Tibial artery (tissue), 4 donors: ENCODE measurements around the gene GPA33.

ENCODE experiments used
- DNase-seq, 2 donors: peaks; one replicate each; pipeline ENCODE4 v3.0.0-alpha.2; 2019
- H3K27ac ChIP-seq, 2 donors: fragments of 200-600 bp; sonication (generic) in 1 of 2; 1 replicate in 1 of 2; 2 replicates in 1 of 2; pipeline ENCODE4 v1.5.1; 2018 to 2019; ENCODE audit warnings: mild to moderate bottlenecking in 1 of 2
- H3K27me3 ChIP-seq, 2 donors: fragments of 200-600 bp; sonication (generic) in 1 of 2; one replicate each; pipeline versions ENCODE4 v1.5.1 to v1.6.0; 2016 to 2019
- H3K36me3 ChIP-seq, 3 donors: fragments of 200-600 bp; sonication (generic) in 2 of 3; one replicate each; pipeline ENCODE4 v1.5.1; 2016 to 2019; ENCODE audit warnings: mild to moderate bottlenecking in 2 of 3
- H3K4me1 ChIP-seq, 4 donors: fragments of 200-600 bp; sonication (generic) in 2 of 4; 1 replicate in 3 of 4; 2 replicates in 1 of 4; pipeline ENCODE4 v1.5.1; 2016 to 2019
- H3K4me3 ChIP-seq, 2 donors: fragments of 200-600 bp; sonication (generic) in 1 of 2; 1 replicate in 1 of 2; 2 replicates in 1 of 2; pipeline ENCODE4 v1.5.1; 2018 to 2019; ENCODE audit warnings: mild to moderate bottlenecking in 2 of 2
- H3K9me3 ChIP-seq, 3 donors: fragments of 200-600 bp; sonication (generic) in 1 of 3; one replicate each; pipeline ENCODE4 v1.5.1; 2016 to 2019
- intact Hi-C: fragments of 100-400 bp; cut with DNase I; formaldehyde crosslinking; loops from one replicate; pipeline ENCODE4 v1.15.0; 2023; ENCODE audit warnings: low total_unique reads
- TF ChIP-seq, protein P1 (sequence below), 2 experiments: fragments of 200-600 bp in 1 of 2; fragments of 450-650 bp in 1 of 2; IDR thresholded peaks; one replicate each; pipeline ENCODE4 v1.5.1; 2017 to 2019; ENCODE audit warnings: antibody characterized with exemption in 2 of 2, mild to moderate bottlenecking in 1 of 2, moderate library complexity in 1 of 2

GPA33 gene

DNA sequence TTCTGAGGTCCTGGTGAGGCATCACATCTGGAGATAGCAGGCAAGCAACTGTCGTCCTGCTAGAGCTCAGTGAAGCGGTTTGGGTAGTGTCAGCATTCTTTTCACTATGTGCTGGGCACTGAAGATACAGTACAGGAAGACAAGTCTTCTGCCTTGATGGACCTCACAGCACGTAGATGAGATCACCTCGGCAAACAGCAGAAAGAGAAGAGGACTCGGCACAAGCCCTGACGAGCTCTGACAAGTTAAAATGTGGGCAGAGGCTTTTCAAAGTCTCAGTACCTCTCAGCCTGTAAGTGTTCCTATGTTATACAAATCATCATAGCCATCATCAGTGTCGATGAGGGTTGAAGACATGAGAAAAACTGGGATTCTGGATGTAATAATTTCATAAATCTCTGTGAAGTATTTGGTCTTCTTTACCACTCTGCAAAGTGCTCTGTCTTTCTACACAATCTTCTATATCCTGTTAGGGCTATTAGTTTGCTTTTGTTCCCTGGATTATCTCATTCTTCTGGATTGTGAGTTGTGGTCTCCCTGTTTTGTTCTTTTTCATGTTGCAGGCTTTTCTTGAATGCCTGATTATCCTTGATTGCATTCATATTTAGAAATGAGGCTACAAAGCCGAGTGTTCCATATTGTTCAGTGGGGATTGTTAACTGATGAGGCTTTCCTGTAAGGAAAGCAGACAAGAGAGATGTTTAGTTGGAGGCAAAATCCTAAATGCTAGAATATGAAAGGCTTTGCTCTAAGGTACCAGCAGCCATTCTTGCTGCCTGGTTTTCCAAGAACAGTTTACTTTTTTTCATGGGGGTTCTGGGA is 76.9 kb downstream of the GPA33 start:
- TF ChIP-seq, protein P1, sequence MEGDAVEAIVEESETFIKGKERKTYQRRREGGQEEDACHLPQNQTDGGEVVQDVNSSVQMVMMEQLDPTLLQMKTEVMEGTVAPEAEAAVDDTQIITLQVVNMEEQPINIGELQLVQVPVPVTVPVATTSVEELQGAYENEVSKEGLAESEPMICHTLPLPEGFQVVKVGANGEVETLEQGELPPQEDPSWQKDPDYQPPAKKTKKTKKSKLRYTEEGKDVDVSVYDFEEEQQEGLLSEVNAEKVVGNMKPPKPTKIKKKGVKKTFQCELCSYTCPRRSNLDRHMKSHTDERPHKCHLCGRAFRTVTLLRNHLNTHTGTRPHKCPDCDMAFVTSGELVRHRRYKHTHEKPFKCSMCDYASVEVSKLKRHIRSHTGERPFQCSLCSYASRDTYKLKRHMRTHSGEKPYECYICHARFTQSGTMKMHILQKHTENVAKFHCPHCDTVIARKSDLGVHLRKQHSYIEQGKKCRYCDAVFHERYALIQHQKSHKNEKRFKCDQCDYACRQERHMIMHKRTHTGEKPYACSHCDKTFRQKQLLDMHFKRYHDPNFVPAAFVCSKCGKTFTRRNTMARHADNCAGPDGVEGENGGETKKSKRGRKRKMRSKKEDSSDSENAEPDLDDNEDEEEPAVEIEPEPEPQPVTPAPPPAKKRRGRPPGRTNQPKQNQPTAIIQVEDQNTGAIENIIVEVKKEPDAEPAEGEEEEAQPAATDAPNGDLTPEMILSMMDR (IDR thresholded peaks at IDR 0.05) = no peak
- Histone ChIP-seq H3K4me3 (no peak overlapping the region), H3K36me3 (no peaks in the 10 kb centered on the region), H3K9me3 (no peaks in the 10 kb centered on the region), H3K4me1 (no peaks in the 10 kb centered on the region), H3K27ac (no peak overlapping the region), H3K27me3 (no peaks in the 10 kb centered on the region)
- no peak for DNase-seq
- intact Hi-C loops = no loop called here

DNA sequence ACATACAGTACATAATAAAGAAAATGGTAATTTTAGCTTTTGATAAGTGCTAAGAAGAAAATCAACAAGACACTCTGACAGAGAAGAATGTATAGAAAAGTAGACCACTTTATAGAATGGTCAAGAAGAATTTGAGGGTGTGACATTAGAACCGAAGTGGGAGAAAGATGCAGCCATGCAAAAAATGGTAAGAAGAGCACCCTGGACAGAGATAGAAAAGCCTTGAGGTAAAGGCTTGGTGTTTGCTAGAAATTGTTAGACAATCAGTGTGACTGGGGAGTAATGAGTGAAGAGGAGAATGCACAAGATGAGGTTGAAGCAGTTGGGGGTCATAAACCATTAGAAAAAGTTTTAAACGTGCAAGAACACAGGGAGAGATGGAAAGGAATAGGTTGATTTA is 77.6 kb downstream of the GPA33 start:
- DNase-seq = no peak
- Histone ChIP-seq H3K36me3 (no peaks in the 10 kb centered on the region), H3K4me3 (no peak overlapping the region), H3K27me3 (no peaks in the 10 kb centered on the region), H3K4me1 (no peaks in the 10 kb centered on the region), H3K9me3 (no peaks in the 10 kb centered on the region), H3K27ac (no peak overlapping the region)
- TF ChIP-seq, protein P1 (IDR thresholded peaks at IDR 0.05) = no peak
- intact Hi-C loops = no loop called here

DNA sequence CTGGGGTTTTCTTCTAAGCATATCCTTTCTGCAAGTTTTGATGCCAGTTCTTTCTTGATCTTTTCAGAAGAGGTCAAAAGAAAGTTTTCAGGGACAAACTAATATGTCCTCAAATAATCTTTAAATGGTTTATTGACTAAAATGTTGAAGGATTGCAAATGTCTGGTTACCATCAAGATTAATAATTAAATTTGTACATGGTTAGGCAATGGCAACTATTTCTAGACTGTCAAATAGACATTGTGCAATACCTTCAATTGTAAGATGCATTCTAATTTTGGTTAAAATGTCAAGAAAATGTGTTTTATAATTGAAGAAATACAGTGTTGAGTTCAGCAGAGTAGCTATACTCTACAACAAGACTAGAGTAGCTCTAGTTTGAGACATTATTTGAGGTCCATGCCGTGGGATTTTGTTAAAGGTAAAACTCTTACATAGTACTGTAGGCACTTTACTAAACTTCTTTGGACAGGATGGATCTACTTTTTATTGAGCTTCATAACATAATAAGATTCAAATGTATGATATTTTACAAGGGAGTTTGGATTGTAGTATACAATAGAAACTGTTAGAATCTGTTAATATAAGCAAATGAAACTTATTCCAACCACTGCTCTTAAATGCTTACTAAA is 78.5 kb downstream of the GPA33 start:
- H3K27ac ChIP-seq = no peak overlapping the region
- TF ChIP-seq, protein P1 (IDR thresholded peaks at IDR 0.05) = no peak

DNA sequence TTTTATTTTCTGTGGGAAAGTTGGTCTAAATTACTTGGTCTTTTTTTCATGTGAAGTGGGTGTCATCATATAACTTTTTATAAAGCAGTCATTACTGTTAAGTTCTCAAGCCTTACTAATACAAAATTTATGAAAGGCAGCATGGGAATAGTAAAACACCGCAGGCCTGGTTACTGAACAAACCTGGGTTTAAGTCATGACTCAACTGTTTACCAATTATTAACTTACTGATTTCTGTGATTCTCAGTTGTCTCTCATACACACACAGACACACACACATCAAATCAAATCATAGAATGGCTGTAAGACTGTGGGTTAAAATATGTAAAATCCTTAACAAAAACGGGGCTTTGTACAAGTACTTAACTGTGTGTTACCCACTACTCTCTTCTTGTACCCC is 86.5 kb downstream of the GPA33 start:
- TF ChIP-seq, protein P1 (IDR thresholded peaks at IDR 0.05) = no peak
- intact Hi-C loops = no loop called here
- peaks cover 0 to 6% (median 0%) of the 10 kb centered on the region in 3 donors for H3K9me3 ChIP-seq
- H3K4me3 ChIP-seq = no peak overlapping the region
- H3K36me3 ChIP-seq = no peaks in the 10 kb centered on the region
- H3K27me3 ChIP-seq = no peaks in the 10 kb centered on the region
- H3K4me1 ChIP-seq = no peaks in the 10 kb centered on the region
- no peak overlapping the region for H3K27ac ChIP-seq
- no peak for DNase-seq

More for the DNA sequence above, 78.5 kb downstream of the GPA33 start:
- Histone ChIP-seq H3K4me3 (no peak overlapping the region), H3K27me3 (no peaks in the 10 kb centered on the region), H3K4me1 (no peaks in the 10 kb centered on the region), H3K36me3 (no peaks in the 10 kb centered on the region), H3K9me3 (no peaks in the 10 kb centered on the region)
- intact Hi-C loops = no loop called here
- no peak for DNase-seq
